ENCODE measurements around the gene NTM. TPM values are rescaled to one million over a fixed set of nuclear protein-coding genes. Genes with fewer than 3 reads are reported as not detected.

Gene NTM
- total RNA-seq, 1 experiment from 2014 or later: 8.6 TPM

GRCh38 chr11:131537748-131538147 is 167.3 kb downstream of the NTM start:
- DNase-seq (ENCODE audit: low spot score): no peak
- H3K4me1 ChIP-seq (ENCODE audit: insufficient read depth, low read length, poor library complexity, severe bottlenecking): no peaks in the 10 kb centered on the region
- POLR2A ChIA-PET (ENCODE audit: low non-redundant PET): no interaction called here

DNA sequence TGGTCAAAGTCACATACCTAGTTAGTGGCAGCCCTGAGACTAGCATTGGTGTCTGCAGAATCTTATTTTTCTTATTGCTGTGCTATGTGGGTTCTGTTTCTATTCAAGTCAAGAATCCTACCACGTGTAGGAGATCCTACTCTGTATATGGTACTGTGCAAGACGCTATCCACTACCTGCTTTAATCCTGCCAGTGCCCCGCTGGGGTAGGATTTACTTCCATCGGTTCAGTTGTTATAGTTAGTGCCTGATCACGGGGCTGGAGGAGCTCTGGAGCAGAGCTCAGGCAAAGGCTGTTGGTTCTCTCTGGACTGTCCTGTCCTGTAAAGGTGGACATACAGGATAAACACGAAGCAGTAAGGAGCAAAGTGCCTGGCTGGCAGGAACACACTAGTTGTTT is 167.9 kb downstream of the NTM start:
- H3K9me3 ChIP-seq (ENCODE audit: low read depth, low read length, poor library complexity, severe bottlenecking): no peaks in the 10 kb centered on the region
- no peaks in the 10 kb centered on the region for H3K4me1 ChIP-seq (ENCODE audit: insufficient read depth, low read length, poor library complexity, severe bottlenecking)
- BruUV-seq (replicated peaks): no TSS peak
- no peak overlapping the region for H3K27ac ChIP-seq (ENCODE audit: low read depth, low read length, poor library complexity, severe bottlenecking)
- no peak overlapping the region for H3K4me3 ChIP-seq (ENCODE audit: low read depth, low read length, poor library complexity, severe bottlenecking)
- no peaks in the 10 kb centered on the region for H3K36me3 ChIP-seq (ENCODE audit: insufficient read depth, low read length, poor library complexity, severe bottlenecking)
- no peak for TF ChIP-seq CTCF (conservative IDR thresholded peaks at IDR 0.05; ENCODE audit: low read depth, low read length)
- no peak for TF ChIP-seq EZH2 (IDR thresholded peaks at IDR 0.05; ENCODE audit: borderline replicate concordance, low read depth, low read length, poor library complexity, severe bottlenecking)
- H3K27me3 ChIP-seq (replicated peaks; ENCODE audit: insufficient read depth, low read depth, low read length, poor library complexity): peaks cover 54% of the 10 kb centered on the region
- ChIA-PET POLR2A (ENCODE audit: low non-redundant PET) (no interaction called here), CTCF (no interaction called here)
- intact Hi-C loops (cut with micrococcal nuclease; ENCODE audit: unreplicated experiment): no loop called here
- no peak for DNase-seq (ENCODE audit: low spot score)

More at GRCh38 chr11:131537748-131538147, 167.3 kb downstream of the NTM start:
- BruUV-seq (replicated peaks): no TSS peak
- H3K4me3 ChIP-seq (ENCODE audit: low read depth, low read length, poor library complexity, severe bottlenecking): no peak overlapping the region
- H3K9me3 ChIP-seq (ENCODE audit: low read depth, low read length, poor library complexity, severe bottlenecking): no peaks in the 10 kb centered on the region
- H3K27ac ChIP-seq (ENCODE audit: low read depth, low read length, poor library complexity, severe bottlenecking): no peak overlapping the region
- intact Hi-C loops (cut with micrococcal nuclease; ENCODE audit: unreplicated experiment): no loop called here
- CTCF ChIA-PET: no interaction called here
- TF ChIP-seq EZH2 (IDR thresholded peaks at IDR 0.05; ENCODE audit: borderline replicate concordance, low read depth, low read length, poor library complexity, severe bottlenecking) (no peak), CTCF (conservative IDR thresholded peaks at IDR 0.05; ENCODE audit: low read depth, low read length) (no peak)
- no peaks in the 10 kb centered on the region for H3K36me3 ChIP-seq (ENCODE audit: insufficient read depth, low read length, poor library complexity, severe bottlenecking)
- H3K27me3 ChIP-seq (replicated peaks; ENCODE audit: insufficient read depth, low read depth, low read length, poor library complexity): peaks cover 59% of the 10 kb centered on the region

GRCh38 chr11:131540676-131541075 is 170.3 kb downstream of the NTM start:
- H3K4me3 ChIP-seq (ENCODE audit: low read depth, low read length, poor library complexity, severe bottlenecking): no peak overlapping the region
- DNase-seq (ENCODE audit: low spot score): no peak
- BruUV-seq (replicated peaks): no TSS peak
- no peaks in the 10 kb centered on the region for H3K4me1 ChIP-seq (ENCODE audit: insufficient read depth, low read length, poor library complexity, severe bottlenecking)
- no peaks in the 10 kb centered on the region for H3K9me3 ChIP-seq (ENCODE audit: low read depth, low read length, poor library complexity, severe bottlenecking)
- POLR2A ChIA-PET (ENCODE audit: low non-redundant PET): no interaction called here
- H3K36me3 ChIP-seq (ENCODE audit: insufficient read depth, low read length, poor library complexity, severe bottlenecking): no peaks in the 10 kb centered on the region
- peaks cover 47% of the 10 kb centered on the region for H3K27me3 ChIP-seq (replicated peaks; ENCODE audit: insufficient read depth, low read depth, low read length, poor library complexity)
- intact Hi-C loops (cut with micrococcal nuclease; ENCODE audit: unreplicated experiment): no loop called here
- CTCF ChIA-PET: no interaction called here
- no peak overlapping the region for H3K27ac ChIP-seq (ENCODE audit: low read depth, low read length, poor library complexity, severe bottlenecking)
- no peak for TF ChIP-seq CTCF (conservative IDR thresholded peaks at IDR 0.05; ENCODE audit: low read depth, low read length)
- no peak for TF ChIP-seq EZH2 (IDR thresholded peaks at IDR 0.05; ENCODE audit: borderline replicate concordance, low read depth, low read length, poor library complexity, severe bottlenecking)
